ENCODE results near the gene FHOD1.

FHOD1 gene

GRCh38 chr16:67277294-67277998, 30.2 kb upstream of the FHOD1 start:
- no peak for ATAC-seq

GRCh38 chr16:67275321-67275720, 28.0 kb upstream of the FHOD1 start:
- ATAC-seq = no peak

GRCh38 chr16:67271446-67271845, 24.2 kb upstream of the FHOD1 start:
- ATAC-seq = no peak

GRCh38 chr16:67270931-67271338, 23.7 kb upstream of the FHOD1 start:
- no peak for ATAC-seq

- no peak for ATAC-seq
Observed at GRCh38 chr16:67269766-67270165, 22.5 kb upstream of the FHOD1 start.

GRCh38 chr16:67268136-67268579, 20.9 kb upstream of the FHOD1 start:
- ATAC-seq = no peak

- no peak for ATAC-seq
Observed at GRCh38 chr16:67265834-67266233, 18.6 kb upstream of the FHOD1 start.

GRCh38 chr16:67264866-67265265, 17.6 kb upstream of the FHOD1 start:
- ATAC-seq = no peak

GRCh38 chr16:67264277-67264676, 17.0 kb upstream of the FHOD1 start:
- ATAC-seq = no peak

GRCh38 chr16:67263201-67263600, 15.9 kb upstream of the FHOD1 start:
- ATAC-seq = no peak

GRCh38 chr16:67260426-67261063, 13.3 kb upstream of the FHOD1 start:
- ATAC-seq = no peak

GRCh38 chr16:67259705-67260104, 12.4 kb upstream of the FHOD1 start:
- ATAC-seq = no peak

- no peak for ATAC-seq
Observed at GRCh38 chr16:67258161-67258835, 11.0 kb upstream of the FHOD1 start.

- ATAC-seq = no peak
Observed at GRCh38 chr16:67257486-67258160, 10.3 kb upstream of the FHOD1 start.

- no peak for ATAC-seq
Observed at GRCh38 chr16:67256701-67257230, 9.5 kb upstream of the FHOD1 start.

- ATAC-seq = no peak
Observed at GRCh38 chr16:67255553-67256221, 8.4 kb upstream of the FHOD1 start.

GRCh38 chr16:67254801-67255552, 7.7 kb upstream of the FHOD1 start:
- no peak for ATAC-seq

GRCh38 chr16:67252609-67253497, 5.6 kb upstream of the FHOD1 start:
- ATAC-seq = no peak

GRCh38 chr16:67250045-67250327, 2.7 kb upstream of the FHOD1 start:
- ATAC-seq = no peak

GRCh38 chr16:67249178-67250044, 2.1 kb upstream of the FHOD1 start:
- ATAC-seq = no peak

All from activated CD4-positive, CD25-positive, alpha-beta regulatory T cell treated with anti-CD3 and anti-CD28 coated beads, Interleukin-2, amount 50 U/mL, for 24 hours (primary cell).